Renal pelvis (tissue), 4 donors: ENCODE measurements around the gene LUZP2. TPM values are rescaled to one million over a fixed set of nuclear protein-coding genes. Genes with fewer than 3 reads are reported as not detected.

Experiments
- DNase-seq: peaks from one replicate; pipeline ENCODE4 v3.0.0-alpha.2; 2013
- polyA plus RNA-seq, 3 donors: library from polyadenylated mRNA; unstranded; fragments of 120-200 nt; gene quantifications; one replicate each; pipeline ENCODE4 v1.2.1, GENCODE V29; 2013; ENCODE audit not compliant: insufficient read length in 3 of 3

Gene LUZP2
- polyA plus RNA-seq, 3 donors = 1.1 to 2.2 (median 1.7) TPM

DNA sequence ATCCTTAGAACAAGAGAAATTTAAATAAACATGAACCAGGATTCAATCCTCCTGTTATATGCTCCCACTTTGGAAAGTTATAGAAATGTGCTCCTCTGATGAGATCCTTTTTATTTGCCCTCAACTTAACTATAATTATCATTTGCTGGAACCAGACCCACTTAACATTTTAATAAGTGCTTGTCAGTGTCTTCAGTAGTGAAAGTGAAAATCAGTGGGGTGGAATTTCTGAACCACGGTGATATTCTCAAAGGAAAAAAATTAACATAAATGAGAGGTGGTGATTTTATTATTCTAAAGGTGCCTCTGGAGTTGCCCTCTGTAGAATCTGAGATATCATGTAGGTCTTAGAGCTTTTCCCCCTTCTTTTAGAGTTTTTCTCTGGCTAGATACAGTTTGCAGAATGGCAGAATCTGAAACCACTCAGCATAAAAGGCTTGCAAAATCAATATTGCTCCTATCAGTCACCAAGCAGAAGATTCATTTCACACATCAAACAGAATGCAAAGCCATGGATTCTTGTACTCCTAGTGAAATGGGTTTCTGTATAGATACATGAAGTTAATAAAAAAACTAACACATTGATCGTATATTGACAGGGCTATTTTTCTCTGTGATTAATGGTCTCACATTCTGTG is 213.2 kb downstream of the LUZP2 start:
- no peak for DNase-seq

DNA sequence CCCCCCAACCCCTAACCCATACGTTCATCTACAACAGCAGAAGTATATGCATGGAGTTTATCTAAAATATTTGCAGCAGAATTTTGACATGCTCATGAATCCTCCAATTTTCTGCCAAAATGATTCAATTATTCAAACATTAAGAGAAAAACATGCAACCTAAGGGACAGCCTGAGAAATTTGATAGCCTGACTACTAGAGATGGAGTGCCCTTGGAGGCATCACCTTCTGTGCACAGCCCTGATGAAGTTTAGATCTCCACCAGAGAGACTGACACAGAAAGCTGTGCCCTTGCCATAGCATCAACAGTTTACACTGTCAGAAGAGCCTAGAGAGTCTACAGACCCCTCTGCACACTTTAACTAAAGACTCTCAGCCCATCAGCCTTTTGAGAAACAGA is 217.7 kb downstream of the LUZP2 start:
- no peak for DNase-seq

DNA sequence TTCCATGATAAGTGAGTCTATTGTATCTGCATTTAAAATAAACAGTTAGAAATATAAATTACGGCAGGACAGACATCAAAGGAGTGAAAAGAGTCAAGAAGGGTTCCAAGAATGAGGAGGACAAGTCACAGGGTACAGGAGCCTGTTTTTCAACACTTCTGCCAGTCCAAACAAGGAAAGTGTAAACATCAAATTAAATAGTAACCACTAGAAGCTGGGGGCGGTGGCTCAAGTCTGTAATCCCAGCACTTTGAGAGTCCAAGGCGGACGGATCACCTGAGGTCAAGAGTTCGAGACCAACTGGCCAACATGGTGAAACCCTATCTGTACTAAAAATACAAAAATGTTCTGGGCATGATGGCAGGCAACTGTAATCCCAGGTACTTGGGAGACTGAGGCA is 219.6 kb downstream of the LUZP2 start:
- DNase-seq = no peak

DNA sequence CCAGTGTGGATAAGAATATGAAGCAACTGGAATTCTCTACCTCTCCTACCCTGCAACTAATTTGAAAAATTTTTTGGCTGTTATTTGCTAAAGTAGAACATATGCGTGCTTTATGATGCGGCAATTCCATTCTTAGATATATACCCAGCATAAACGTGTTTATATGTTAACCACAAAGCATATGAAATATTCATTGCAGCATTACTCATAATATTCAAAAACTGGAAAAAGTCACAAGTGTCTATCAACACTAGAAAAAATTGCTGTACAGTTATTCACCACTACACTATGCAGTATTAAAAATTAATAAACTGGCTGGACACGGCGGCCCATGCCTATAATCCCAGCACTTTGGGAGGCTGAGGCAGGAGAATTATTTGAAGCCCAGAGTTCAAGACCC is 226.4 kb downstream of the LUZP2 start:
- DNase-seq = no peak

DNA sequence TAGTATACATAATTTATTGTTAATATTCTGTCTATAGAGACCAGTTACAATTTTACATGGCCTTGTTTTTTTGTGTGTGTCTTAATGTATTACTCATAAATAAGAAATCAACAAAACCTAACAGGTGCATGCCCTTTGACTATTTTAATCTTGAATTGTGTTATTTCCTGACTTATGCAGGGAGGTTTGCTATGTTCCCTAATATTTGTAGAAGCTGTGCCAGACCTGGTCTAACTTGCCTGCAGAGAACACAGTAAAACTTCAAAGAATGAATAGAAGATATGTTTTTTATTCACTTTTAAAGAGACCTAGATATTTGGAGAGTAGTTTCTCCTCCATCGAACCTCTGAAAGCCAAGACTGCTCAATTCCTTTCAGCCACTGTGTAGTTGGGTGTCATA is 234.7 kb downstream of the LUZP2 start:
- no peak for DNase-seq

- no peak for DNase-seq
These were observed 237.9 kb downstream of the LUZP2 start for GRCh38 chr11:24734742-24735237.

GRCh38 chr11:24738972-24739371 is 242.1 kb downstream of the LUZP2 start:
- no peak for DNase-seq

- no peak for DNase-seq
These were observed 242.8 kb downstream of the LUZP2 start for GRCh38 chr11:24739637-24740036.

DNA sequence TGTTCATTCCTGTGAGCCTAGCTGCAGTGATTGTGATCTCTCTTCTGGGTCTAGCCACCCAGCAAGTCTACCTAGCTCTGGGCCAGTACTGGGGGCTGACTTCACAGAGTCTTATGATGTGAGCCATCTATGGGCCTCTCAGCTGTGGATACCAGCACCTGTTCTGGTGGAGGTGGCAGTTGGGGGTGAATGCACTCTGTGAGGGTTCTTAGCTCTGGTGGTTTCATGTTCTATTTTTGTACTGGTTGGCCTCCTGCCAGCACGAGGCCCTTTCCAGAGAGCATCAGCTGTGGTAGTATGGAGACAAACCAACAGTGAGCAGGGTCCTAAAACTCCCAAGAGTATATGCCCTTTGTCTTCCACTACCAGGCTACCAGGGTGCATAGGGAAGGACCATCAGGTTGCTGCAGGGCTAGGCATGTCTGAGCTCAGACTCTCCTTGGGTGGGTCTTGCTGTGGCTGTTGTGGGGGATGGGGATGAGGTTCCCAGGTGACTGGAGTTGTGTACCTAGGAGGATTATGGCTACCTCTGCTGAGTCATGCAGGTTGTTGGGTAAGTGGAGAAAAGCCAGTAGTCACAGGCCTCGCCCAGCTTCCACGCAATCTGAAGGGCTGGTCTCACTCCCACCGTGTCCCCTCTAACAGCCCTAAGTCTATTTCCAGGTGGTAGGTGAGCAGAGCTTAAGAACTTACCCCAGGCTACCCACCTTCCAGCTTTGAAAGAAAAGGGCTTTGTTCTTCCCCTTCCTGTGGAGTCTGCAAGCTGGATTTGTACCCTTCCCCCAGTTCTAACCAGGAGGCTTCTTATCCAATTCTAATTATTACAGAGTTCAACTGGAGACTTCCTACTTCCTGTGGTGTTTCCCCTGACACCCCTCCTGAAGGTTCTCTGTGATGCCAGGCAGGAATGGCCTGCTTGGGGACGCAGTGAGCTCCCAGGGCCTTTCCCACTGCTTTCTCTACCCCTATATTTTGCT is 250.7 kb downstream of the LUZP2 start:
- DNase-seq = no peak

DNA sequence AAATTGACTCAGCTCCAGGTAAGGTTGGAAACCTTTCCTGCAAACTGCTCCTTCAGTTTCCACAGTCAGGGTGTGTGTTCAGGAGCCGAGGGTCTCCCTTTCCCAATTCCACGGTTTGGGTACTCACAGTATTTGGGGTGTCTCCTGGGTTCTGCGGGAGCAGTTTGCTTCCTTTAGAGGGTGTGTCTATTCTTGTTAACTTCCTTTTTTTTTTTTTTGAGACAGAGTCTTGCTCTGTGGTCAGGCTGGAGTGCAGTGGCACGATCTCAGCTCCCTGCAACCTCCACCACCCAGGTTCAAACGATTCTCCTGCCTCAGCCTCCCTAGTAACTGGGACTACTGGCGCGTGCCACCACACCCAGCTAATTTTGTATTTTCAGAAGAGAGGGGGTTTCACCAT is 251.4 kb downstream of the LUZP2 start:
- no peak for DNase-seq

GRCh38 chr11:24754406-24754805 is 257.6 kb downstream of the LUZP2 start:
- no peak for DNase-seq

- DNase-seq = peak; percentile 31
These were observed 258.5 kb downstream of the LUZP2 start for GRCh38 chr11:24755260-24755839.

GRCh38 chr11:24759742-24760141 is 262.9 kb downstream of the LUZP2 start:
- no peak for DNase-seq

GRCh38 chr11:24760681-24761080 is 263.8 kb downstream of the LUZP2 start:
- DNase-seq = no peak

DNA sequence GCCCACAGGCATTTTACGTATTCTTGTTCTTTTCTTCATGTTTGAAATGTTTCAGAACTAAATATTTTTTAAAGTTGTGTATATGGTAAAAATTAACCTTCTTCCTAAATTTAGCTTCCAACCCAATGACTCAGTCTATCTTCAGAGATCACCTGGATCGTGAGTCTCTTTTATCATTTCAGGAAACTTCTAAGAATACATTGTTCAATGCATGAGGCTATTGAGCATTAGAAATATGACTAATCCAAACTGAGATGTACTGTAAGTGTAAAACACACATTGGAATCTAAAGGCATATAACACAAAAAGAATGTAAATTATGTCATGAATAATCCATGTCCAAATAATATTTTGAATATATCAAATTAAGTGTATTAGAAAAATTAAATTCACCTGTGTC is 265.2 kb downstream of the LUZP2 start:
- DNase-seq = no peak

- DNase-seq = no peak
These were observed 270.6 kb downstream of the LUZP2 start for GRCh38 chr11:24767411-24767810.

- DNase-seq = no peak
These were observed 276.5 kb downstream of the LUZP2 start for GRCh38 chr11:24773322-24773721.

DNA sequence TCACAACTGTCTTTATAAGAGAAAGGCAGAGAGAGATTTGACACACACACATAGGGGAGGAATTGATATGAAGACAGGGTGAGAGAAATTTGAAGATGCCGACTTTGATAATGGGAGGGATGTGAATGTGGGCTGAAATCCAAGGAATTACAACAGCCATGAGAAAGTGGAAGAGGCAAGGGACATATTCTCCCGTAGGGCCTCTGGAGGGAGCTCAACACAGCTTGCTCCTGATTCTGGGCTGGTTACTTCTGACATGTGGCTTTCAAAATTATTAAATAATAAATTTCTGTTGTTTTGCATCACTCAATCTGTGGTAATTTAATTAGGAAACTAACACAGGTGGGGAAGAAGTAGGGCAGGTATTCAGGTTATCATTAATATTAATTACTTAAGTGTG is 282.9 kb downstream of the LUZP2 start:
- DNase-seq = no peak

- DNase-seq = no peak
These were observed 284.4 kb downstream of the LUZP2 start for GRCh38 chr11:24781288-24781687.

- peak; percentile 3 for DNase-seq
These were observed 296.6 kb downstream of the LUZP2 start for GRCh38 chr11:24793479-24793878.

DNA sequence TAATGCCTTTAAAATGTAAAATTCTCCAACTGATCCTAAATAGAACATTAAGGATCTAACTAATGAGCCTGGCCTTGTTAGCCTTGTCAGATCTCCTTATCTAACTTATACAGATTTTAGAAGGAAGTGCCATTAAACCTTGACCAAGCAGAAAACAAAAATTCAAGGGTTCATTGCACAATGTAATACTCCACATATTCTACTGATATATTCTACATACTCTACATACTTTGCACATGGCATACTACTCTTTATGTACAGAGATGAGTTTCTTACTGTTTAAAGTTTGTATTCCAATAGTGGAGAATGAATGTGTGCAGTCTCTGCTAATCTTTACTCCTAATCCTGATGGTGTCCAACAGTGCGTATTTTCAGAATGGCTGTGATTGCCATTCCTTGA is 297.2 kb downstream of the LUZP2 start:
- DNase-seq = no peak

DNA sequence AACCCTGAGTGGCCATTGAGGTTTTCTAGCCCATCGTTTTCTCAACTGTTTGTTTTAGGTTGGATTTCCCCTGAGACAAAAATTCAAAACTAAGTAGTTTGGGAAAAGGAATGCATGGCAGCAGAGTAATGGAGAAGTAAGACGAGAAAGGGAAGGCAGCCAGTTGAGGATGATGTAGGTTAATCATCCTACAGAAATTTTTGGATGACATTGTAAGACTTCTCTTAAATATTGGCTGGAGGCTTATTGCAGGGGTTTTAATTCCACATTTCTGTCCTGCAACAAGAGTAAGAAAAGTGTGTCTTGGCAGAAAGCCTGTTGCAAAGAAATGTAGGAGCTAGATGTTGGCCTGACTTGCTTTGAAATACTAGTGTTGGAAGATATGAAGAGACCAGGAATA is 308.8 kb downstream of the LUZP2 start:
- DNase-seq = no peak

GRCh38 chr11:24808173-24808572 is 311.3 kb downstream of the LUZP2 start:
- DNase-seq = no peak
